NCI-H510A treated with DMSO at 0.1 percent for 48 hours (cell line): ENCODE results near the gene AKAP8.
"Not testable (repeated sequence)": the region's sequence is repeated elsewhere in the genome, so short reads cannot be mapped to it uniquely, and the experiment has no call there.

Experiments
- DNase-seq: peaks from one replicate; lab custom pipeline; 2025; lab: John Stamatoyannopoulos, UW

The AKAP8 gene

DNA sequence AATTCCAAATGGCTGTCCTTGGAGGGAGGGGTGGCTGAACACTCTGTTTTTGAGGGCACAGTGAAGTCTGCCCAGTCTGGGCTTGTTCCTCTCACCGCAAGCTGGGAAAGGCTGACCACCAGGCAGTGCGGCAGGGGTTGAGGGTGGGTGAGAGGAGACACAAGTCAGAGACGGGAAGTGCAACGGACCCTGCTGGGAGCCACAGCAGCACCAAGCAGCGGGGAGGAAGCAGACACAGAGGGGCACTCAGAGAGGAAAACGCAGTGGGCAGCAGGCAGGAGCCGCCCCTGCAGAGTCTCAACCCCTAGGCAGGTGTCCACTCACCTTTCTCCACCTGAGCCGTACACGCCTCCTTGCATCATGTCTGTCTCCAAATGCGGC, 23.6 kb upstream of the AKAP8 start:
- DNase-seq, result no peak

- DNase-seq, result no peak
These were observed 23.0 kb upstream of the AKAP8 start for GRCh38 chr19:15402411-15403150.

- DNase-seq, result no peak
These were observed 21.8 kb upstream of the AKAP8 start for GRCh38 chr19:15401397-15401710.

GRCh38 chr19:15400521-15401396, 21.2 kb upstream of the AKAP8 start:
- DNase-seq, result no peak

GRCh38 chr19:15399635-15400034, 20.0 kb upstream of the AKAP8 start:
- DNase-seq, result no peak

- no peak for DNase-seq
These were observed 19.6 kb upstream of the AKAP8 start for GRCh38 chr19:15399234-15399515.

GRCh38 chr19:15398501-15399233, 19.1 kb upstream of the AKAP8 start:
- no peak for DNase-seq

DNA sequence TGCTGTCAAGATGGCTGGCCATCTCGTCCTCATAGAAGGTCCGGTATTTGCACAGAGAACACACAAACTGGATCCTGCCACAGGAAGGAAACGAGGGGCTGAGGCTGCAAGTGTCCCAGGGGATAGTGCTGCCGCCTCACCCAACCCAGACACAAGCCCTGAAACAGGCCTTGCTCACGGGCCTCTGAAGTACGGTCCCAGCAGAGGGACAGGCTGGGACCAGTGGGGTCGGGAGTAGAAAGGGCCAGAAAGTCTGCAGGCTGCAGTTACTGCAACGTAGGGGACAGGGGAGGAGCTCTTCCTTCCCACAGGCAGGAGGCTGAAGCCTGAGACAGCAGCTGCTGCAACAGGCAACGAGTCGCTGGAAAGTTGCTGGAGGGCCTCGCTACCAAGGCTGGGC, 18.2 kb upstream of the AKAP8 start:
- no peak for DNase-seq

- DNase-seq, result no peak
These were observed 17.6 kb upstream of the AKAP8 start for GRCh38 chr19:15397236-15397635.

DNA sequence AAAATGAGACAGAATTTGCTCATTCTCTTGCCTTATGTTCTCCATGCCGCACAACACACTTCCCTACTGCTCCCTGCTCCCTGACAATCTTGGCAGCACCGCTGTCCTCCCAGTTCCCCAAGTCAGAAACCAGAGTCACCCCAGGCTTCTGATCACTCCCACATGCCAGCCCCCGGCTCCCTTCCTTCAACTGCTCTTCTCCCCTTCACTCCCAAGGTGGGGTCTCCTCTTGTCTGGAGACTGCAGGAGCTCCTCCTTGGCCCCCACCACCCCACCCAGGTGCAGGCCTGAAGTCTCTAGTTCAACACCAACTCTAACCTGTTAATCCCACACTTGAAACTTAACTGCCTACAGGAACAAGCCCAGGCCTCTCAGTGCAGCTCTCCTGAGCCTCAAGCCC, 16.8 kb upstream of the AKAP8 start:
- no peak for DNase-seq

DNA sequence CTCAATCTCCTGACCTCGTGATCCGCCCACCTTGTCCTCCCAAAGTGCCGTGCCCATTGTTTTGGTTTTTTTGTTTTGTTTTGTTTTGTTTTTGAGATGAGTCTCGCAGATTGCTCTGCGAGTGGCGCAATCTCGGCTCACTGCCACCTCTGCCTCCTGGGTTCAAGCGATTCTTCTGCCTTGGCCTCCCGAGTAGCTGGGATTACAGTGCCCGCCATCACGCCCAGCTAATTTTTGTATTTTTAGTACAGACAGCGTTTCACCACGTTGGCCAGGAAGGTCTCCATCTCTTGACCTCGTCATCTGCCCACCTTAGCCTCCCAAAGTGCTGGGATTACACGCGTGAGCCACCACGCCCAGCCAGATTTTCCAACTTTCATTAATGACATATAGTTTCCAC, 15.7 kb upstream of the AKAP8 start:
- not testable (repeated sequence) for DNase-seq

- no peak for DNase-seq
These were observed 14.8 kb upstream of the AKAP8 start for GRCh38 chr19:15394426-15394825.

- DNase-seq, result no peak
These were observed 14.4 kb upstream of the AKAP8 start for GRCh38 chr19:15393963-15394362.

DNA sequence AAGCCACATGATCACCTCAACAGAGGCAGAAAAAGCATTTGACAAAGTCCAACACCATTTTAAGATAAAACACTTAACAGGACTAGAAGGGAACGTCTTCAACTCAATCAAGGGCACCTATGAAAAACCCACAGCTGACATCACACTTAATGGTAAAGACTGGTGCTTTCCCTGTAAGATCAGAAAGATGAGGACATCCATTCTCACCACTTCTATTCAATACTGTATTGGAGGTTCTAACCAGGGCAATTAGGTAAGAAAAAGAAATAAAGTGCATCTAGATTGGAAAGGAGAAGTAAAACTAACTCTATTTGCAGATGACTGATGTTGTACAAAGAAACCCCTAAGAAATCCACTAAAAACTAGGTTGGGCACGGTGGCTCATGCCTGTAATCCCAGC, 11.2 kb upstream of the AKAP8 start:
- no peak for DNase-seq

- DNase-seq, result no peak
These were observed 2.3 kb upstream of the AKAP8 start for GRCh38 chr19:15381864-15382263.

DNA sequence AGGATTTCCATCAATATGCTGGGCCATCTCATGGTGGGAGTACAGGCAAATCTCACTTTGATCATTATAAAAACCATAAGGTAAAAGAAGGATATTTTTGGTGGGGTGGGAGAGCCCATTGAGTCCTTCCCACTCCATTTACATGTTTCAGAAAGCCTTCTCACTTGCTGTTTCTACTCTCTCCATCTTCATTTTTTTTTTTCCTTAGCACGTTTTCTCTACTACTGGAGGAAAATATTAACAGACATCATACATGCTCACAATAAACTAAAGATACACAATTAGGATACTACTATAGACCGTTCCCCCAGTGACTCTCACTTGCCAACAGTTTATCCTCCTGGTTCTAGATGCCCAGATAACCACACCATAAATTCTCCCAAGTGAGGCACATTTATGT, 1.8 kb upstream of the AKAP8 start:
- DNase-seq, result no peak

DNA sequence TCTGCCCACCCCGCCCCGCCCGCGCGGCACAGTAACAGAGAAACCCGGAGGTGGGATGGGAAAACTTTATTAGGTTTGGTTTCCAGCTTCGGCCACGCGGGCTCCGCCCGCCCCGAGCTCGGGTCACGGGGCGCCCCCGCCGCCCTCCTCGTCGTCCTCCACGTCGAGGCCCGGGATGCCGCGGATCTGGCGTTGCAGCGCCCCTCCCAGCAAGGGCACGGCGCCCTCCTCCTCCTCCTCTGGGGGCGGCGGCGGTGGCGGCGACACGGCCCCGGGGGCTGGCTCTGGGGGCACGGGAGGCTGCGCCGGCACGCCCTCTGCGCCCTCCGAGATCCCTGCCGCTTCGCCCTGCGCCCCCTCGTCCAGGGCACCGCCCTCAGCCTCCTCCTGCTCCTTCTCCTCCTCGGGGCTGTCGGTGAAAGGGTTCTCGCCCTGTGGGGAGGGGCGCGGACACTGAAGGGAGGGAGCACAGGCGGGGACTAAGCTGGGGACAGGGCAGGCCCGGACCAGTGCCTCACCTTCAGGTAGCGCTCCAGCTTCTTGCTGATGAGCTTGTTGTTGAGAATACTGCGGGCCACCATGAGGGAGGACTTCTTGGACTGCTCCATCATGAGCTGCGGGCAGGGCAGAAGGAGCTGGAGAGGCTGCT, 536 bp upstream of the AKAP8 start:
- peak; percentile 71 for DNase-seq

DNA sequence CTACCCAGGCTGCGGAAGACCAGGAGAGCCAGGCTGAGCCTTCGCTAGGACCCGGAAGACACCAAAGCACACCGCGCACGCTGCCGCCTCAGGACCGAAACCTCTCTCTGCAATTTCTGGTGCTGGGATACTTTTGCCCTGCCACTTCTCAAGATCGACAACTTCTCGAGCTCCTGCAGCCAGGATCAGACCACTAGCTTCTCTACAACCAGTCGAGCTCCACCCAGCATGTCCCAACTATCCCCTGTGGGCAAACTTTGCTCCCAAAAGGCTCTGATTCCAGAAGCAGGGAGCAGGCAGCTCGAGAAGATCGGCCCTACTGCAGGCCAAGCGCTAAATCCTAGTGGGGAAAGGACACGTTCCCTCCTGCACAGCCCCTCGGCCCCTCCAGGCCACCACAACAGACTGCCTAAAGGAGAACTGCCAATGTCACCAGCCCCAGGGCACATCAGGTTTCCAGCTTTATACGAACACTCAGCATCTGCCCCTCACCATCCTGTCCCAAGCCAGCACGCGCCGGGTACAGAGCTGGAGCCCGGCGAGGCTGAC, 979 bp downstream of the AKAP8 start:
- peak; percentile 32 for DNase-seq

DNA sequence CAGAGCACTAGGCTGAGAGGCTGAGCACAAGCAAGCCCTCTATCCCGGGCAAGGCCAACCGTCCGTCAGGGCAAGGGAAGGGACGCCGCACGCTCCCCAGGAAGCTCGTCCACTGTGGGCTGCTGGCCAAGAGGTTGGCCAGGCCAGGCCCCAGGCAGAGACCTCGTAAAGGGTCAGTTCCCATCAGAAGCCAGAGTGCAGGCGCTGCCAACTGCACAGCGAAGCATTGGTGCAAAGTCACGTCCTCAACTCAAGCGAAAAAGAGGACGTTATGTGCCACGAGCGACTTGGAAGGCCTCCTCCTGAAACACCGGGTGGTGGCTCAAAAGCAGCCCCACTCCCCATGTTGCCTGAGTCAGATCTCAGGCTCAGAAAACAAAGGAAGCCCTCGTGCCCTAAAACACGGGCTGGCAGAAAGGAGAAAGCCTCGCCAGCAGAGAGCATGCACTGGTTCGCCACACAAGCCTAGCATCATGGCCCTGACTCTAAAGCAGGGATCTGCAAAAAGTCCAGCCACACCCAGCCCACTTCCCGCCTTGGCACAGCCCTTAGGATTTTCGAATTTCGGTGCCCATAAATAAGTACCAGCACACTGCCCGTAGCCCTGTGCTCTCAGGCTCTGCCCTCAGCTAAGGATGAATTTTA, 4.7 kb downstream of the AKAP8 start:
- no peak for DNase-seq

DNA sequence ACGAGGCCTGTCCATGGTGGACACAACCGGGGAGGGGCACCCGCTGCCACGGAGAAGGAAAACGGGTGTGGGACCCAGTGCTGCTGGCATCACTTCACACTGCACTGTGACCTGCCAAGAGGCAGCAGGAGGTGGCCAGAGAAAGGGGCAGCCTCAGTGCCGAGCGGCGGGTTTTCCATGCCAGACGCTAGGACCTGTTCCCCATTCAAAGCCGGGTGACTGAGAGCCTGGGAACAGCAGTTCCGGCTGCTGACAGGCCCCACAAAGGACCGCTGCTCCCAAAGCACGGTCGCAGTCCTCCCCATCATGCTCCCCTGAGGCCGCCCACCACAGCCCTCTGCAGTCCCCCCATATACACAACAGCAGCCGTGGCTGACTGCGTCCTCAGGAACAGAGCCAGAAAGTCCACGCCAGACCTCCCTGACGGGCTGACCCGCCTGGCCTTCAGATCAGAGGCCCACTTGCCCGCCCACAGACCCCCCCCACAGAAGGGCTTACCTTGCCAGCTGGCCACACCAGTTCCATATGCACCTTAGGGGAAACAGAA, 5.4 kb downstream of the AKAP8 start:
- DNase-seq, result no peak

- DNase-seq, result no peak
These were observed 5.9 kb downstream of the AKAP8 start for GRCh38 chr19:15373644-15374043.

DNA sequence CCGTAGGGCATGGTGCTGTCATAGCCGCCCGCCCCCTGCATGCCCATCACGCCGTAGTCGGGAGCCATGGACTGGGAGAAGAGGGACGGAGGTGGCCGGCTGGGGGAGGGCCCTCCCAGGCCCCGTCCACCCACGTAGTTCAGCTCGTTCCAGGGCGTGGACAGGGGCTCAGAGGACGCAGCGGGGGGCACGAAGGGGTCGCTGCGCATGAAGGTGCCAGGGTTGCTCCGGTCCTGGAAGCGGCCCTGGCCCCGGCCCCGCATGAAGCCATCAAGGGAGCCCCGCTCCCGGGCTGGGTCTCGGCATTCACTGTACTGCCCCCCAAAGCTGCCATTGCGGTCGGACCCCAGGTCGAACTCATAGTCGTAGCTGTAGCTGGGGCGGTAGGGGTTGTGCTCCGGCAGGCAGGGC, 6.7 kb downstream of the AKAP8 start:
- no peak for DNase-seq
